Upper lobe of right lung (tissue), 1 donor: ENCODE data around the gene ZCCHC24. TPM values are rescaled to one million over a fixed set of nuclear protein-coding genes. Genes with fewer than 3 reads are reported as not detected.
A peak's percentile ranks its signal among the peaks of the same experiment; 100 is the strongest.

ENCODE experiments used
- ATAC-seq: fragments of 200-7000 bp; cut with Tn5 transposase; one replicate; pipeline ENCODE4 v1.9.1; 2020; ENCODE audit warnings: mild to moderate bottlenecking, moderate library complexity
- DNase-seq: peaks from one replicate; pipeline ENCODE4 v3.0.0-alpha.2; 2020
- H3K27ac ChIP-seq: fragments of 200-600 bp; one replicate; pipeline ENCODE4 v1.8.0; 2022
- H3K27me3 ChIP-seq: fragments of 200-600 bp; one replicate; pipeline ENCODE4 v1.8.0; 2022; ENCODE audit warnings: mild to moderate bottlenecking
- H3K36me3 ChIP-seq: fragments of 200-600 bp; one replicate; pipeline ENCODE4 v1.8.0; 2022
- H3K4me1 ChIP-seq: fragments of 200-600 bp; one replicate; pipeline ENCODE4 v1.8.0; 2022
- H3K4me3 ChIP-seq: fragments of 200-600 bp; one replicate; pipeline ENCODE4 v1.8.0; 2022; ENCODE audit warnings: mild to moderate bottlenecking
- H3K9me3 ChIP-seq: fragments of 200-600 bp; one replicate; pipeline ENCODE4 v1.8.0; 2022
- intact Hi-C: fragments of 100-400 bp; cut with DNase I; formaldehyde crosslinking; loops from one replicate; pipeline ENCODE4 v1.11.0; 2022
- total RNA-seq: library from RNA; stranded (reverse); fragmentation: NEBNext Ultra II Directional; extraction: Animal tissue kit (Norgen Biotek cat#: 25700); gene quantifications from one replicate; pipeline ENCODE4 v1.2.1, GENCODE V29; 2021
- TF ChIP-seq, protein P1 (sequence below): fragments of 200-600 bp; IDR thresholded peaks from one replicate; pipeline ENCODE4 v1.8.0; 2022; ENCODE audit warnings: antibody characterized with exemption
- donor health status: DM: no; HTN: yes; CAD: no; lungs with severe emphysema.

Gene ZCCHC24
- total RNA-seq, 1 donor from 2014 or later, result 32.4 TPM

GRCh38 chr10:79348640-79348988 is 96.8 kb downstream of the ZCCHC24 start:
- ATAC-seq (no peak), DNase-seq (peak; percentile 46)
- Histone ChIP-seq H3K36me3 (peaks cover 47% of the 10 kb centered on the region), H3K4me3 (peak overlapping the region; percentile 90), H3K4me1 (peaks cover 20% of the 10 kb centered on the region), H3K27me3 (no peaks in the 10 kb centered on the region), H3K9me3 (no peaks in the 10 kb centered on the region), H3K27ac (peak overlapping the region; percentile 90)
- intact Hi-C loops, result no loop called here
- TF ChIP-seq, protein P1, sequence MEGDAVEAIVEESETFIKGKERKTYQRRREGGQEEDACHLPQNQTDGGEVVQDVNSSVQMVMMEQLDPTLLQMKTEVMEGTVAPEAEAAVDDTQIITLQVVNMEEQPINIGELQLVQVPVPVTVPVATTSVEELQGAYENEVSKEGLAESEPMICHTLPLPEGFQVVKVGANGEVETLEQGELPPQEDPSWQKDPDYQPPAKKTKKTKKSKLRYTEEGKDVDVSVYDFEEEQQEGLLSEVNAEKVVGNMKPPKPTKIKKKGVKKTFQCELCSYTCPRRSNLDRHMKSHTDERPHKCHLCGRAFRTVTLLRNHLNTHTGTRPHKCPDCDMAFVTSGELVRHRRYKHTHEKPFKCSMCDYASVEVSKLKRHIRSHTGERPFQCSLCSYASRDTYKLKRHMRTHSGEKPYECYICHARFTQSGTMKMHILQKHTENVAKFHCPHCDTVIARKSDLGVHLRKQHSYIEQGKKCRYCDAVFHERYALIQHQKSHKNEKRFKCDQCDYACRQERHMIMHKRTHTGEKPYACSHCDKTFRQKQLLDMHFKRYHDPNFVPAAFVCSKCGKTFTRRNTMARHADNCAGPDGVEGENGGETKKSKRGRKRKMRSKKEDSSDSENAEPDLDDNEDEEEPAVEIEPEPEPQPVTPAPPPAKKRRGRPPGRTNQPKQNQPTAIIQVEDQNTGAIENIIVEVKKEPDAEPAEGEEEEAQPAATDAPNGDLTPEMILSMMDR, result no peak

DNA sequence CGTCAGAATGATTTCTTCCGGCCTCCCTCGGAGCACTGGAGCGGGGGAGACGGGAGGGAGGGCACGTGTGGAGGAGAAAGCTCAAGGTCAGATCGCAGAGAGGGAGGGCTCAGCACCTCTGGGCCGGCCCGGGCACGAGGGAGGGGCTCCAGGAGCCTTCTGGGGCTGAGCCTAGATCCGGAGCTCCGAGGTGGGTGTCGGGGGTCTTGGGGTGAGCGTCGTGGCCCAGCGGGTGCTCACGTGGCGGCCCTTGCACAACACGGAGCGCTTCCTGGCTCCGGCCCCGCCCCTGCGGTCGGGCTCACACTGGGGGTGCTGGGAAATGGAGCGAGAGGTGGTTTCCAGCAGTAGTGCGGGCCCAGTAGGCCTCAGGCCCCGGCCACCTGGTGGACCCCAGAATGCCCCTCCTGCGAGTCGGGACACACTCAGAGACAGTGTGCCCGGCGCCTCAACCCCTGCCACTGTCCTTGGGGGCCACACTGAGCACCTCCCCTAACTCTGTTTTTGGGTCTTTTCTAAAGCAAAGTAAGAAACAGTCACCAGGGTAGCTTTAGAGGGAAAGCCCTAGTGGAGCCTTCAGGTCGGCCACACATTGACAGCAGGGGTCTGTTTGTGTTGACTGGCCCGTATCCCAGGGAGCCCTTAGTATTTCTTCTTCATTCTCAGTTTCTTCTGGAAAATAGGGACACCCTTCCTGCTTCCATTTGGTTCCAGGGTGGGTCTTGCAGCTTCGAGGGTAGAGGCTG is 97.4 kb downstream of the ZCCHC24 start:
- DNase-seq, result peak; percentile 89
- intact Hi-C loops, result no loop called here
- Histone ChIP-seq H3K9me3 (no peaks in the 10 kb centered on the region), H3K4me1 (peaks cover 20% of the 10 kb centered on the region), H3K27me3 (no peaks in the 10 kb centered on the region), H3K4me3 (peak overlapping the region; percentile 90), H3K27ac (peak overlapping the region; percentile 90), H3K36me3 (peaks cover 41% of the 10 kb centered on the region)
- ATAC-seq, result peak; percentile 71
- TF ChIP-seq, protein P1, result no peak

GRCh38 chr10:79347226-79347893 is 98.1 kb downstream of the ZCCHC24 start, which contains the start of gene PPIF:
Gene PPIF (plus strand): TSS chr10:79347469. CDS start chr10:79347549, 80 bp downstream.
- H3K9me3 ChIP-seq, result no peaks in the 10 kb centered on the region
- peaks cover 20% of the 10 kb centered on the region for H3K4me1 ChIP-seq
- ATAC-seq, result peak; percentile 95
- H3K27ac ChIP-seq, result peak within 1 kb of the TSS; percentile 90
- TF ChIP-seq, protein P1, result peak; percentile 99
- peaks cover 34% of the 10 kb centered on the region for H3K36me3 ChIP-seq
- no peaks in the 10 kb centered on the region for H3K27me3 ChIP-seq
- peak; percentile 97 for DNase-seq
- H3K4me3 ChIP-seq, result peak within 1 kb of the TSS; percentile 90
- intact Hi-C loops, result no loop called here

DNA sequence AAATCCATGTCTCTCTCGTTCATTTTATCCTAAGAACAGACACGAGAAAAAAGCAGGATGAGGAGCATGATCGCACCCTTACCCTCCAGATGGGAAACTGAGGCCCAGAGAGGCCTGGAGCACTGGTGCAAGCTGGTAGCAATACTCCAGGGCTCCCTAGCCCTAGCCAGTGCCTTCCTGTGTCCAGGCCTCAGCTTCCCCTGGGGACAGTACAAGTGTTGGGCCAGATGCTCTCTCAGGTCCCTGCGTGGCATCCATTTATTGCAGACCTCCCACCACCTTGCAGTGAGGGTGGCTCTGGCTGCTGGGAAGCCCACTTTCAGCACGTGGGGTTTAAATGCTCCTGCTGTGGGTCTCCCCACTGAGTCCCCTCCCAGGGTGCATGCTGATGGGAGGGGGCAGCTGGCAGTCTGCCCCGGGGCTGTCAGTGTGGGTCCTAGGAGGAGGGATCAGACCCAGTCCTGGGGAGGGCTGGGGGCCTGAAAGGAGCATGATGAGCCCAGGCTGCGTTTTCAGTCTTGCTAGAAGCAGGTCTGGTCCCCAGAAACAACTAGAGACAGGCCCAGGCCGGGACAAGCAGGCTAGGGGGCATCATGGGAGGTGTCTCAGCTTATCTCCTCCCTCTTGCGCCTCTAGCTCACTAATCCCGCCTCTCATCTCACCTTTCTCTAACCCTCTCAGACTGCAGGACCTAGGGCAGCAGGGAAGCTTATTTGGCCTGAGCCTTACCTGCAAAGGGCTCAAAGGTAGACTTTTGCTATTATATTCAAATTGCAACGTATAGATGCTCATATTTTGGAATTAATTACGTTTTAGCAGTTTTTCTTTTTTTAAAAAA is 98.8 kb downstream of the ZCCHC24 start:
- intact Hi-C loops, result no loop called here
- no peak for ATAC-seq
- Histone ChIP-seq H3K27me3 (no peaks in the 10 kb centered on the region), H3K4me3 (no peak overlapping the region), H3K27ac (no peak overlapping the region), H3K4me1 (peaks cover 20% of the 10 kb centered on the region), H3K9me3 (no peaks in the 10 kb centered on the region), H3K36me3 (peaks cover 26% of the 10 kb centered on the region)
- TF ChIP-seq, protein P1, result no peak
- peak; percentile 60 for DNase-seq

DNA sequence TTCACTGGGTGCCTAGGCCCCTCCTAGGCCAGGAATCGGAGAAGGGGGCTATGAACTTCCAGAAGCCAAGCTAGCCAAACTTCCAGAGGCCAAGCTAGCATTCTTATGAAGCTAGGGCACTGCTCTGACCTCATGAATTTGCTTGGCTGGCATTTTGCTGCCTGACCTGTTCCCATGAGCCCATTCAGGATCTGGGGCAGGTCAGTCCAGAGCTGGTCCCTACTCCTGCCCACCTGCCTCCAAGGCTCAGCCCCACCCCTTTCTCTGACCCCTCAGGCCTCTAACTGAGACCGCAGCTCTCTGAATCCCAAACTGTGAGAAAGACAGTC is 99.4 kb downstream of the ZCCHC24 start:
- Histone ChIP-seq H3K27me3 (no peaks in the 10 kb centered on the region), H3K27ac (no peak overlapping the region), H3K4me1 (peaks cover 20% of the 10 kb centered on the region), H3K36me3 (peaks cover 20% of the 10 kb centered on the region), H3K4me3 (no peak overlapping the region), H3K9me3 (no peaks in the 10 kb centered on the region)
- DNase-seq (no peak), ATAC-seq (no peak)
- TF ChIP-seq, protein P1, result no peak
- intact Hi-C loops, result no loop called here
